Iris pigment epithelial cell (primary cell): ENCODE results near the gene REELD1.
A peak's percentile ranks its signal among the peaks of the same experiment; 100 is the strongest.

Experiments
- DNase-seq: peaks from one replicate; pipeline ENCODE4 v3.0.0-alpha.2; 2011; ENCODE audit warnings: low read depth

REELD1 gene

DNA sequence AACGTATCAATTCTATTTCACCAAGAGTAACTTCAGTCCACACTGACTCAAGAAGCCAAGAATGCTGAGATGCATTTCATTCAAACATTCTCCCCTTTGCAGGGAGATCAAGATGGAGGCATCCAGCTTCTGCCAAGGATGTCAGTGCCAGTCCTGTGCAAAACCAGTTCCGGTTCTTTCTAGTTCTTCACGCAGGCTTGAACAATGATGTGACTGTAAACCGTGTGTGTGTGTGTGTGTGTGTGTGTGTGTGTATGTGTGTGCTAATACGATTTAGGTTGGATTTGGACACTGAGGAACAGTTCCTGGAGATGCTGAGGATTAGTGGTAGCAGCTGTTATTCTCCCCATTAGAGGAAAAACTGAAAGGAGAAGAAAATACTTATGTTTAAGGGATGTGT, at the start of gene REELD1:
Gene REELD1, plus strand, starts transcription at position 301 of the 400 bp plus-strand sequence. CDS start 2,415 bp downstream, outside the sequence.
- no peak for DNase-seq

DNA sequence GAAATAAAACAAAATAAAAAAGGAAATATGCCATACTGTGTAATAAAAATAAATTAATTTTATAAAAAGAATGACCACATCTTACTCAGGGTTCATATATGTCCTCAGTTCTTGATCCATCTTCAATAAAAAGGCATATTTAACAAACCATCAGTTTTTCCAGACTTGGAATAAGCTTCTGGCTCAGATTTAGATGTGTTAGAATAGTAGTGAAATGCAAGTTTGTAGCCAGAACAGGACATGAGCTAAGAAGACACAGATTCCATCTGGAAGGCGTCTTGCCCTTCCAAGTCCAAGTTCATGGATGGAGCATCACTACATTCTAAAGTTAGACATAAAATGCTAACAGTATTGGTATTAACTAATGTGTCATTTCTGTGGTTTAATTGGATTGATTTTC, 49.1 kb upstream of the REELD1 start:
- no peak for DNase-seq

- peak; percentile 85 for DNase-seq
Observed at GRCh38 chr4:146165840-146166239, 48.5 kb upstream of the REELD1 start.

GRCh38 chr4:146170149-146170548, 44.2 kb upstream of the REELD1 start:
- DNase-seq: no peak

DNA sequence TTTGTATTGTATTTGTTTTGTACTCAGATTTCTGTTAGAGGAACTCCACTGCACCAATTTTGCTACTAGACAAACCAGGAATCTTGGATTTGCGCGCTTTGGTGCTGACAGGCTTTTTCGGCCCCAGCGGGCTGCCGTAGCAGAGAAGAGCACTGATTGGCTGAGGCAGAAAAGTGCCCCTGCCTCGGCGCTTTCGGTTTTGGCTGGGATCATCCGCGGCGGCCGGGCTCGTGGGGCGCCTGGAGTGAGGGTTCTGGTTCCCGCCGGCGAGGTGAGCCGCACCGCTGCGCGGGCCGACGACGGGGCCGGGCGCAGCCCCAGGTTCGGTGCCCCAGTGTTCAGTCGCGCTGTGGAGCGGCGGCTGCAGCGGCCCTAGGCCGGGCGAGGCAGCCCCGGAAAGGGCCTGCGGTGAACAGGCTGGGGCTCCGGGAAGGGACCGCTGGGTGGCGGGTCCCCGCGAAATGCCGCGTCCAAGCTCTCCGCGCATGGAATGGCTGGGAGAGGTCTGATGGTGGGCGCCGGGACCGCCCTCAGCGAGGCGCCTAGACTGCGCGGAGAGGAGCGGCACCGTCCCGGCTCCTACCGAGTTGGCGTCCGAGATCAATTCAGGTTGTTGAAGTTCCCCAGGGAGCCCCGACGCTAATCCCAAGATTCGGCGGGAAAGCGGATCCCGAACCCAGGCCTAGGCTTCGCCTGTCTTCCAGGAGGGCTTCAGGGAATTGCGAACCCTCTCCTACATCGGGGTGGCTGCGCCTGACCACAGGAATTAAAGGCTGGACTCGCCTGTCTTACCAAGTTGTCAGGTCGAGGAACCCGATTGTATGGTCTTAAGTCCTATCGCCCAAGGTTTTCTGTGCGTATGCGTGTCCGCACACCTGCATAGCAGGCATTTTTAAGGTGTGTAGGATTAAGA, 38.5 kb upstream of the REELD1 start, which contains the start of gene LSM6:
Gene LSM6, plus strand, starts transcription at position 178 of the 913 bp plus-strand sequence. CDS start 7,204 bp downstream, outside the sequence.
- DNase-seq: peak; percentile 89

DNA sequence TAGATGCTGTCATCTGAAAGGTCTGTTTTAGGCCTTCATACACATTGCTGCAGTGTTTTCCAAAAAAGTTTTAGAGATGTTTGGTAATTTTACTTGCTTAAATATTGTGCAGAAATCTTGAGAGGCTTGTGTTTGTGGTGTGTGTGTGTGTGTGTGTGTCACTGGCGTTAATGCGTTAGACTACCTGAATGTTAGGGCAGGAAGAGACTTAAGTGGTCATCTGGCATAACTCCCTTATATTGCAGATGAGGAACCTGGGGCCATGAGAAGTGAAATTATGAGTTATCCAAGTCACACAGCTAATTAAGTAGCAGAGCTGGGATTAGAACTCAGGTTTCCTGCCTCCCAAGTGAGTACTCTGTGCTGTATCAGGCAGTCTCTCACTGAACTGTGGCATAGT, 37.4 kb upstream of the REELD1 start:
- DNase-seq: no peak

DNA sequence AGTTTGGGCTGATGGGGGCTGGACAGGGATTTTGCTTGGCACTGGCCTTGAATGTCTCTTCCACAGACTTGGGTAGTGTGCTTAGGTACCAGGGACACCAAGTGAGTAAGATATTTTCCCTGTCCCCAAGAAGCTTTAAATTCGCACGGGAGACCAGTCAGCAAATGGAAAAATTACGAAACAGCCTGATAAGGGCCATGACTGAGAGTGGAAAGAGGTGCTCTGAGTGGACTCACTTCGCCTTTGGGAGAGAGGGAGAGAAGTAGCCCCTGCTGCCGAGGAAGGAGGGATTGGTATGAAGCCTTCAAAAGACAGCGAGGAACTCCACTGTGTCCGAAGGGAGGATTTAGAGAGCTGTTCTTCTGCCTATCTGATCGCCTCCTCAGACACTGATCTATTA, 36.2 kb upstream of the REELD1 start:
- DNase-seq: peak; percentile 18

- DNase-seq: no peak
Observed at GRCh38 chr4:146179784-146180370, 34.5 kb upstream of the REELD1 start.

DNA sequence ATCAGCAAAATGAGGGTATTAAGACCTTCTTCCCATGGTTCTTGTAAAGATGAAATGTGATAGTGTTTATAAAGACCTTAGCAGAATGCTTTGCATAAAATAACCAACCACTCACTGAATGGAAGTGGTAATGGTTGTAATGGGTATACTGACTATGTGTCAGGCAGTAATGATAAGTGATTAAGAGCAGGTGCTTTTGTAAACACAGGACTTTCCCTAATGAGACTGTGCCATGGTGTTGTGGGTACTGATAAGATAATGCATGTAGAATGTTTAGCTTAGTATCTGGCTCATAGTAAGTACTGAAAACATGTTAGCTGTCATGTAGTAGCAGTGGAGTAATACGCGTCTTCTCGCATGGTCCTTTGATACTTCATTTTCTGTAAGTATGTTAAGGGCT, 31.9 kb upstream of the REELD1 start:
- no peak for DNase-seq

DNA sequence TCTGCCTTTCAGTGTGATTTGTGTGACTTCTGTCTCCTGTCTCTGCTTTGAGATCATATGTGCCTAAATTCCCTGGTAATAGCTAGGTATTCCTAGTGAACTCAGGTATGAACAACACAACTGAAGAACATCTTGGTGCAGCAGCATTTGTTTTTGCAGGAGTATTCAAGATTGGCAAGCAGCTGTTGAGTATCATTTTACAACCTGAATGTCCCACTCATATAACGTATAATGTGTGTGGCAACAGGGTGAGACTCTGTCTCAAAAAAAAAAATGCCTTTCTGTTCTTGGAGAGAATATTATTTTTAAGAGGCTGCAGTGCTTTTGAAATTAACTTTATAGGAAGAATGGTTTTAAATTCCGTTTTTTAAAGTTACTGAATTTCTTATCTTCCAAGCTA, 31.1 kb upstream of the REELD1 start:
- DNase-seq: no peak

- DNase-seq: no peak
Observed at GRCh38 chr4:146186041-146186440, 28.3 kb upstream of the REELD1 start.

GRCh38 chr4:146186596-146186995, 27.7 kb upstream of the REELD1 start:
- DNase-seq: no peak

- DNase-seq: no peak
Observed at GRCh38 chr4:146190456-146190855, 23.9 kb upstream of the REELD1 start.

- DNase-seq: no peak
Observed at GRCh38 chr4:146191766-146192458, 22.4 kb upstream of the REELD1 start.

DNA sequence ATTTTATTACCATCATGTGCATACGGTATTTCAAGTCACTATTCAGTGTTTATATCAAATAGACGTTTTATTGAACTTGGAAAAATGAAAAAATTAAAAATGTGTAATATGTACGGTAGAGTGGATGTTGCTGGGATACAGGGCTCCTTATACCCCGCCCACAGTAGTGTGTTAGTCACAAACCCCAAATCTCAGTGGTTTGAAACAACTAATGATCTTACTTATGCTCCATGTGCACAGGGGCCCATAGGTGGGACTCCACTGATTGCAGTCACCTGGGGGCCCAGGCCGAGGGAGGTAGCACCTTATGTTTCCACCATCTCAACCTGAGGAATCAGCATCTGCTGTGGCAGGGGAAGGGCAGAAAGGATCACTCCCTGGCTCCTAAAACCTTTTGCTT, 20.7 kb upstream of the REELD1 start:
- DNase-seq: no peak

DNA sequence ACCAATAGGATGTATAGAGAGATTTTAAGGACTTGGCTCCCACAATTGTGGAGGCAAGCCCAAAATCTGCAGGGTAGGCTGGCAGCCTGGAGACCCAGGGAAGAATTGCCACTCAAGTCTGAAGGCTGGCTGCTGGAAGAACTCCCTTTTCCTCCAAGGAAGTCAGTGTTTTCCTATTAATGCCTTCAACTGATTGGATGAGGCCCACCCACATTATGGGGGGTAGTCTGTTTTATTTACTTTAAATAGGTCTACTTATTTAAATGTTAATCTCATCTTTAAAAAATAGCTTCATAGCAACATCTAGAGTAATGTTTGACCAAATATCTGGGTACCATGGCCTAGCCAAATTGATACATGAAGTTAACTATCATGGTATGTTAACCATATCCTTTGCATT, 20.1 kb upstream of the REELD1 start:
- no peak for DNase-seq

DNA sequence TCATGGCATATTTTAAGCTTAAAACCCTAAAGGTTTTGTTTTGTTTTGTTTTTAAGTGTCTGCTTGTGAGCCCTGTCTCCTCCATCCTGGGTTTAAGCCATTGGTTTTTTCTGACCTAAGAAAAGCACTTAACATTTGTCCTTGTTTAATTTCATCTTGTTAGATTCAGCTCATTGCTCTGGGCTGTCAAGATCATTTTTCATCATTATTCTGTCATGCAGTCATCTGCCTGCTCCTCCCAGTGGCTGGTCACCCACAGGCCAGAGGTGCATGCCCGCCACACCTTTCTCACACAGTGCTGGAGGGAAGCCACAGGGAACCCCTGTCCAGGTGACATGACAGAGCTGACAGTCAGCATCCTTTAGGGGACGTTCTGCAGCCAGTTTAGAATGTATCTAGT, 11.7 kb upstream of the REELD1 start:
- DNase-seq: no peak

GRCh38 chr4:146207410-146207809, 6.9 kb upstream of the REELD1 start:
- no peak for DNase-seq

DNA sequence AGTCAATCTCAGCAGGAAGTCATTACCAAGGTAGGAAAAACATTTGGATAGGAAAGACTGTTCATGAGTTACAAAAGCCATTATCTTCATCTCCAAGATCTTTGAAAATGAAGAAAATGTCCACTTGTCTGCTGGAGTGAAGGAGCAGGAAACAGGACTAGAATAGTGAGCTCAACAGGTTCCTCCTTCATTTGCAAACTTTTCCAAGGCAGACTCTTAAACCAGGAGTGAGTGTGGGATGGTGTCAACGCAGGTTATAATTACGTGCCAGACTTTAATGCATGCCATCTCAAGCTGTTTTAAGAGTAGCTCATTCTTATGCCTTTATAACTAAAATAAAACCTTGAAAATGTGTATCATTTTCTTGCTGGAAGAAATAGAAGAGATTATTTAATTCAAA, 3.4 kb upstream of the REELD1 start:
- no peak for DNase-seq

DNA sequence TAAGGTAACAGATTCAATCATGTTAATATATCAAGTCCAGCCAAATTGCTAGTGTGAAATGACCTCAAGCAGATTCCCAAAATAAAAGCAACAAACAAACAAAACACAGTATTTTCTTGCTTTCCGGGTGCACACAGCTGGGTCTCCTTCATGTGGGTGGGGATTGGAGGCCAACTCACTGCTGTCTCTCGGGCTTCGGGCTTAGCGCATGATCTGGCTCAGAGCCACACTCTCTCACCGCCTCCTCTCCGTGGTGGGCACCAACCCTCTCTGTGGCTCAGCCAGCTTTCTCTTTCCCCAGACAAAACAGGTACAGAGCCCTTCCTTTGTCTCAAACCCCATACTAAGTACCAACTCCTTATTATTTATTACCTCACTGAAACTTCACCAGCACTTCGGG, 2.9 kb upstream of the REELD1 start:
- no peak for DNase-seq

DNA sequence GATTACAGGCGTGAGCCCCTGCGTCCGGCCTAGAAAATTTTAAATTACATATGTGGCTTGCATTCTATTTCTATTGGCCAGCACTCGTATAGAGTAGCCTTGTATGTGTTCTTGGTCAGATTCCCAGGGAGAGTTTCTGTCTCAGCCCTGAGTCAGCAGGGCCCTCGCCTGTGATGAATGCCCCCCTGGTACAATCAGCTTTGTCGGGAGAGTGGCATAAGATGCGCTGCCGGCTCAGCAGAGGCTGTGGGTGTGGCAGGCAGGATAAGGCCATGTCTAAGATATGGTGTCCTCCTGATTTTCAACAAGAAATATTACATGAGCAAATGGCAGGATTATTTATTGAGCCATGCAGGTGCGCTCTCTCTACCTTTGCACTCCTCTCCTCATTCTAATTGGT, 1.6 kb upstream of the REELD1 start:
- no peak for DNase-seq

DNA sequence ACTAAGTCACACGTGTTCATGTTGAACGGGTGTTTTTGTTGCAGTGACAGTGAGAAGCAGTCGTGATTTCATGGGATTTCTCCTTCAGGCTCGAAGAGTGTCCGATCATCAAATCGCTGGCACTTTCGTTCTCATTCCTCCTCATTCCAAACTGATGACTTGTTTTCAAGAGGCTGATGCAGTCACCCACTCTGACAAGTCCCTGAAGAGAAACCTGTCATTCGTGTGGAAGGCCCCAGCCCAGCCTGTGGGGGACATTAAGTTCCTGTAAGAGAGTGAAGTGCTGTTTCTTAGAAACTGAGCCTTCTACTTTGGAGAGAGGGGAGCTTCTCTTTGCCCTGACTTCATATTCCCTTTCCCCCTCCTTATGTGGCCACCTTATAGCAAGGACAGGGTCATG, 8.0 kb downstream of the REELD1 start:
- DNase-seq: peak; percentile 28
